ENCODE measurements around the gene TASOR2.

DNA sequence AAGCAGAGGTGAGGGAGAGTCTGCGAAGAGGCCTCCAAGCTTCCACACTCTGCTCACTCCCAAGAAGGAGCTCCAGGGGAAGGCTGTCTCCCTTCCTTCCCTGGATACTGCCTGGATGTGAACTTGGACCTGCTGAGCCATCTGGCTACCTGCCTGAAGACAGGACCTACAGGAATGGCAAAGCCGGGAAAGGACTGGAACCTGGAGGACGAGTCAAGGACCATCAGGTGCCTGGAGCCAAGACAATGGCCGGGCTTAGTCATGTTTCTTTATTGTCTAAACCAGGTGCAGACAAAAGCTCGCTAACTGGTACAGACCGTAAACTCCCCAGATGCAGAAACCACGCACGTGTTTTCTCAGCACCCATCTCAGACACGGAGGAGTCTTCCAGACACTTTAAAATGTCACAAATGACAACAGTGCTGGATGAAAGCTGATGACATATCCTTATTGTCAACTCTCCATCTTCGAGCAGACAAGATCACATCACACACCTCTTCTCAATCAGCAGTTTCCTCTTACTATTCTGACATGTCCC, 30.4 kb upstream of the TASOR2 start:
- TF ChIP-seq, protein P1, sequence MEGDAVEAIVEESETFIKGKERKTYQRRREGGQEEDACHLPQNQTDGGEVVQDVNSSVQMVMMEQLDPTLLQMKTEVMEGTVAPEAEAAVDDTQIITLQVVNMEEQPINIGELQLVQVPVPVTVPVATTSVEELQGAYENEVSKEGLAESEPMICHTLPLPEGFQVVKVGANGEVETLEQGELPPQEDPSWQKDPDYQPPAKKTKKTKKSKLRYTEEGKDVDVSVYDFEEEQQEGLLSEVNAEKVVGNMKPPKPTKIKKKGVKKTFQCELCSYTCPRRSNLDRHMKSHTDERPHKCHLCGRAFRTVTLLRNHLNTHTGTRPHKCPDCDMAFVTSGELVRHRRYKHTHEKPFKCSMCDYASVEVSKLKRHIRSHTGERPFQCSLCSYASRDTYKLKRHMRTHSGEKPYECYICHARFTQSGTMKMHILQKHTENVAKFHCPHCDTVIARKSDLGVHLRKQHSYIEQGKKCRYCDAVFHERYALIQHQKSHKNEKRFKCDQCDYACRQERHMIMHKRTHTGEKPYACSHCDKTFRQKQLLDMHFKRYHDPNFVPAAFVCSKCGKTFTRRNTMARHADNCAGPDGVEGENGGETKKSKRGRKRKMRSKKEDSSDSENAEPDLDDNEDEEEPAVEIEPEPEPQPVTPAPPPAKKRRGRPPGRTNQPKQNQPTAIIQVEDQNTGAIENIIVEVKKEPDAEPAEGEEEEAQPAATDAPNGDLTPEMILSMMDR (IDR thresholded peaks at IDR 0.05), result no peak
- TF ChIP-seq EZH2 (IDR thresholded peaks at IDR 0.05; ENCODE audit: borderline replicate concordance, insufficient read depth, low read depth, low read length, poor library complexity, severe bottlenecking), result no peak

Data from B cell (primary cell).